Effector memory CD8-positive, alpha-beta T cell (primary cell): ENCODE data around the gene MBD3.

Experiments
- ATAC-seq: fragments of 150-1000 bp; cut with Tn5 transposase; replicated peaks from 2 replicates; pipeline ENCODE4 v1.10.0; 2021; ENCODE audit warnings: mild to moderate bottlenecking, moderate library complexity
- DNase-seq, 3 experiments: peaks; one replicate each; pipeline ENCODE4 v3.0.0; 2021
- H3K27ac Mint-ChIP-seq, 2 donors: one replicate each; pipeline ENCODE4 v1.8.0; 2022; ENCODE audit warnings: mild to moderate bottlenecking in 2 of 2, mixed read lengths in 2 of 2, moderate library complexity in 2 of 2
- H3K27me3 Mint-ChIP-seq, 2 donors: one replicate each; pipeline ENCODE4 v1.8.0; 2022; ENCODE audit warnings: mixed read lengths in 2 of 2
- H3K36me3 Mint-ChIP-seq: one replicate; pipeline ENCODE4 v1.8.0; 2022; ENCODE audit warnings: mild to moderate bottlenecking, moderate library complexity, mixed read lengths; ENCODE audit not compliant: insufficient read depth
- H3K4me1 Mint-ChIP-seq, 2 donors: one replicate each; pipeline ENCODE4 v1.8.0; 2022; ENCODE audit warnings: low read depth in 2 of 2, mixed read lengths in 2 of 2
- H3K4me3 Mint-ChIP-seq, 2 donors: one replicate each; pipeline ENCODE4 v1.8.0; 2022; ENCODE audit warnings: mild to moderate bottlenecking in 2 of 2, mixed read lengths in 2 of 2, moderate library complexity in 2 of 2
- H3K9me3 Mint-ChIP-seq, 2 donors: one replicate each; pipeline ENCODE4 v1.8.0; 2022; ENCODE audit warnings: mixed read lengths in 2 of 2

Gene MBD3

DNA sequence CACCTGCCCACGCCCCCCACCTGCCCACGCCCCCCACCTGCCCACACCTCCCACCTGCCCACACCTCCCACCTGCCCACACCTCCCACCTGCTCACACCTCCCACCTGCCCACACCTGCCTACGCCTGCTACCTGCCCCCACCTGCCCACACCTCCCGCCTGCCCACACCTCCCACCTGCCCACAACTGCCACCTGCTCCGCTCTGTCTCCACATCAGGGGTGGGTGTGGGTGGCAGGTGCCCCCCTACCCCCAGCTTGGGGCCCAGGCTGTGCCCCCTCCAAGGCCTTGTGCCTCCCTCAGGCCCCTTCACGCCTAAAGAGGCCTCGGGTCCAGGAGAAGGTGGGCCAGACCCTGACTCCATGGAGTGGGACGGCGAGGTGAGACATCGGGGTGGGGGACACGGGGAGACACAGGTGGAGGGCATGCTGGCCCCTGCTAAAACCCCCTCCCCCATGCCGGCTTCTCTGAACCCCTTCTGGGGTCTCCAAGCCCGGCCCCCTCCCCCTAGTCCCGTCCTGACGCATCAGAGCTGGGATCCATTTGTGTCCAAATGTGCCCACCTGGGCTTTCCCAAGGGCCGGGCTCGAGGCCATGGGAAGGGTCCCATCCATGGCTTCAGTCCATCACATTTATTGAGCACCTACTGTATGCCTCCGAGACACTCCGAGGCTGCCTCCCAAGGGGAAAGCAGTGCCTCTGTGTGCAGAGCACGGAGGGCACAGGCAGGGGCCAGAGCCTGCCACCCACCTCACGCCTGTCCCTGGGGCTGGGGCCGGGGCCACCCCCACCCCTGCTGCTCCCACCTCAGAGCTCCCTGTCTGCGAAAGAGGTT is 63.9 kb downstream of the MBD3 start:
- Mint-ChIP-seq H3K9me3 (no peaks in the 10 kb centered on the region), H3K27me3 (peaks cover 48 to 75% of the 10 kb centered on the region in 2 donors), H3K36me3 (peaks cover 7% of the 10 kb centered on the region), H3K27ac (no peak overlapping the region), H3K4me3 (no peak overlapping the region), H3K4me1 (peaks cover 5 to 10% of the 10 kb centered on the region in 2 donors)
- DNase-seq (no peak), ATAC-seq (no peak)

DNA sequence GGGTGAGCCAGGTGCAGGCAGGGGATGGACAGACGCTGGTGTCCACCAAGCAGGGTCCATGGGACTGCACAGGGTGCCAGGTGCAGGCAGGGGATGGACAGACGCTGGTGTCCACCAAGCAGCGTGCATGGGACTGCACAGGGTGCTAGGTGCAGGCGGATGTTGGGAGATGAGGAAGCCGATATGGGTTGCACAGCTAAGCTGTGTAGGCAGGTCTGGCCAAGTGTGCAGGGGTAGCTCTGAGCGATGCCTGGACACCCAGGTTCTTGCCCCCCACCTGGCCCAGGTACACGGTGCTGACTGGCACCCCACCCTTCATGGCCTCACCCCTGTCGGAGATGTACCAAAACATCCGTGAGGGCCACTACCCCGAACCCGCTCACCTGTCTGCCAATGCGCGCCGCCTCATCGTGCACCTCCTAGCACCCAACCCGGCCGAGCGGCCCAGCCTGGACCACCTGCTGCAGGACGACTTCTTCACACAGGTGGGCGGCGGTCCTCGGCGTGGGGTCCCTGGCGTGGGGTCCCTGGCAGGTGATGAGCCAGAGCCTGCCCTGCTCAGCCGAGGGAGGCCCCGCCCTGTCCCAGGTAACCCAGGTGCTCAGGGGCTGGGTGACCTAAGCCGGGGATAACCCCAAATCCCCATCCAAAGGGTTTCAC is 64.9 kb downstream of the MBD3 start:
- peaks cover 5 to 10% of the 10 kb centered on the region in 2 donors for H3K4me1 Mint-ChIP-seq
- no peak overlapping the region for H3K4me3 Mint-ChIP-seq
- no peaks in the 10 kb centered on the region for H3K9me3 Mint-ChIP-seq
- peaks cover 43 to 74% of the 10 kb centered on the region in 2 donors for H3K27me3 Mint-ChIP-seq
- DNase-seq (no peak), ATAC-seq (no peak)
- H3K36me3 Mint-ChIP-seq, result peaks cover 7% of the 10 kb centered on the region
- H3K27ac Mint-ChIP-seq, result no peak overlapping the region

DNA sequence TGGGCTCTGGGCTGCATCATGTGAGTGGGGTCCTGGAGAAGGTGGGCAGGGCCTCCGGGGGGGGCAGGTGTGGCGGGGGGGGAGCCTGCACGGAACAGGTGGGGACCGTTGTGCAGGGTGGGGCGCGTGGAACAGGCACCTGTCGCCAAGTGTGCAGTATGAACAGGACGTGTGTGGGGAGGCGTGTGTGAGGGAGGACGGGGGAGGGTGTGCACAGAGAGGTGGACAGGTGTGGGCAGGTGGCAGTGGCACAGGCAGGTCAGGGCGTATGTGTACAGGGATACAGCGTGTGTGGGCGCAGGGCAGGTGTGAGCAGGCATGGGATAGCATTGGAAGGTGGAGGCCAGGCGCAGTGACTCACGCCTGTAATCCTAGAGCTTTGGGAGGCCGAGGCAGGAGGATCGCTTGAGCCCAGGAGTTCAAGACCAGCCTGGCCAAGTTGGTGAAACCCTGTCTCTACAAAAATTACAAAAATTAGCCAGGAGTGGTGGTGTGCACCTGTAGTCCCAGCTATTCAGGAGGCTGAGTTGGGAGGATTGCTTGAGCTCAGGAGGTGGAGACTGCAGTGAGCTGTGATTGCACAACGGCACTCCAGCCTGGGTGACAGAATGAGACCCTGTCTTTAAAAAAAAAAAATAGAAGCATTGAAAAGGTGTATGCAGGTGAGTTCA is 65.6 kb downstream of the MBD3 start:
- peaks cover 43 to 76% of the 10 kb centered on the region in 2 donors for H3K27me3 Mint-ChIP-seq
- H3K4me1 Mint-ChIP-seq, result peaks cover 5 to 10% of the 10 kb centered on the region in 2 donors
- H3K27ac Mint-ChIP-seq, result no peak overlapping the region
- DNase-seq (no peak), ATAC-seq (no peak)
- H3K9me3 Mint-ChIP-seq, result no peaks in the 10 kb centered on the region
- peaks cover 7% of the 10 kb centered on the region for H3K36me3 Mint-ChIP-seq
- no peak overlapping the region for H3K4me3 Mint-ChIP-seq

DNA sequence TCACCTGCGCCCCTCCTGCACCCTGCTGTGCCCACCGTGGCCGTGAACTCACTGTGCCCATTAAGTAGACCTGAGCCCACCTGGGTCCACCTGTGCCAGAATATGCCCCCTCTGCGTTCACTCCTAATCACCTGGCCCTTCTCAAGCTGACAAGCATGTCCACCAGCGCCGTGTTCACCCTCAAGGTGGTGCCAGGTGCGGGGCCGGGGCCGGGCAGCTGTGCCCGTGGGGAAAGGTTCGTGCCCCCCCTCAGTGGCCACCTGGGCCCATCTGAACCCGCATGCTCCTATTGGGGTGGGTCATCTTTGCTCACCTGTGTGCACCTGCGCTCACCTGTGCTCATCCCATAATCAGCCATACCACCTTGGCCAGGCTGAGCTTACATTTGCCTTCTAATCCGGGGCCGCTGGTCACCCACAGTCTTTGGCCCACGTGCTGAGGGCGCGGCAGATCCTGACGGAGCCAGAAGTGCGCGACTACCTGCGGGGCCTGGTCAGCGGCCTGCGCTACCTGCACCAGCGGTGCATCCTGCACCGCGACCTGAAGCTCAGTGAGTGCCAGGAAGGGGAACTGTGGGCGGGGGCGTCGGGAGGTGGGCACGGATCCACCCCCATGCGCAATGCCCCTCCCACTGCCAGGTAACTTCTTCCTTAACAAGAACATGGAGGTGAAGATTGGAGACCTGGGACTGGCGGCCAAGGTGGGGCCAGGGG is 66.4 kb downstream of the MBD3 start:
- Mint-ChIP-seq H3K36me3 (peaks cover 7% of the 10 kb centered on the region), H3K4me1 (peaks cover 5 to 10% of the 10 kb centered on the region in 2 donors), H3K27me3 (peaks cover 35 to 73% of the 10 kb centered on the region in 2 donors), H3K9me3 (no peaks in the 10 kb centered on the region), H3K4me3 (no peak overlapping the region), H3K27ac (no peak overlapping the region)
- ATAC-seq (no peak), DNase-seq (no peak)

DNA sequence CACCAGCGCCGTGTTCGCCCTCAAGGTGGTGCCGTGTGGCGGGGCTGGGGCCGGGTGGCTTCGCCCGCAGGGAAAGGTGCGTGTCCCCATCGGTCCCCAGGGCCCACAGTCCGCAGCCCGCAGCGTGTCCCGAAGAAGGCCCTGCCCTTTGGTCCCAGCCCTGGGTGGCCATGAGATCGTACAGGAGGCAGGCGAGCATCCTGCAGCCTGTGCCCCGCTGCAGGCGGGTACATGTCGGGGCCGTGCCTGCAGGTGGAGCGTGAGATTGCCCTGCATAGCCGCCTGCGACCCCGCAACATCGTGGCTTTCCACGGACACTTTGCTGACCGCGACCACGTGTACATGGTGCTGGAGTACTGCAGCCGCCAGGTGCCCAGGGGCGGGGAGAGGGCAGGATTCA is 67.3 kb downstream of the MBD3 start:
- DNase-seq (no peak), ATAC-seq (no peak)
- Mint-ChIP-seq H3K4me1 (peaks cover 5 to 10% of the 10 kb centered on the region in 2 donors), H3K27me3 (peaks cover 34 to 67% of the 10 kb centered on the region in 2 donors), H3K27ac (no peak overlapping the region), H3K4me3 (no peak overlapping the region), H3K9me3 (no peaks in the 10 kb centered on the region), H3K36me3 (peaks cover 7% of the 10 kb centered on the region)

DNA sequence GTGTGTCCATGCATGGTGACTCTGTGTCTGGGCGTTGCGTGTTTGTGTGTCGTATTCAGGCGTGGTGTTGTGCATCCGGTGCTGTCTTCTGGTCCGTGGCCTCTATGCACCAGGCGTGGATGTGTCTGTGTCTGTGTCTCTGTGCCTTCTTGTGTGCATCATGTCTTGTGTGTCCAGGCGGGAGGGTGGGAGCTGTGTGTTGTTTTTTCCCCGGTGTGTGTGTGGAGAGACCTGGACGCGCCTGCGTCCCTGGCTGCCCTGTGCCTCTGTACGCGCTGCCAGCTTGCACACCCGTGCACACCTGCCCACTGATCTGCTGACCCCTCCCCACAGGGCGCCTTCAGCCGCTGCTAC is 67.7 kb downstream of the MBD3 start:
- peaks cover 30 to 63% of the 10 kb centered on the region in 2 donors for H3K27me3 Mint-ChIP-seq
- no peaks in the 10 kb centered on the region for H3K9me3 Mint-ChIP-seq
- H3K36me3 Mint-ChIP-seq, result peaks cover 5% of the 10 kb centered on the region
- peaks cover 5 to 10% of the 10 kb centered on the region in 2 donors for H3K4me1 Mint-ChIP-seq
- ATAC-seq, result no peak
- H3K4me3 Mint-ChIP-seq, result no peak overlapping the region
- DNase-seq, result no peak
- no peak overlapping the region for H3K27ac Mint-ChIP-seq

DNA sequence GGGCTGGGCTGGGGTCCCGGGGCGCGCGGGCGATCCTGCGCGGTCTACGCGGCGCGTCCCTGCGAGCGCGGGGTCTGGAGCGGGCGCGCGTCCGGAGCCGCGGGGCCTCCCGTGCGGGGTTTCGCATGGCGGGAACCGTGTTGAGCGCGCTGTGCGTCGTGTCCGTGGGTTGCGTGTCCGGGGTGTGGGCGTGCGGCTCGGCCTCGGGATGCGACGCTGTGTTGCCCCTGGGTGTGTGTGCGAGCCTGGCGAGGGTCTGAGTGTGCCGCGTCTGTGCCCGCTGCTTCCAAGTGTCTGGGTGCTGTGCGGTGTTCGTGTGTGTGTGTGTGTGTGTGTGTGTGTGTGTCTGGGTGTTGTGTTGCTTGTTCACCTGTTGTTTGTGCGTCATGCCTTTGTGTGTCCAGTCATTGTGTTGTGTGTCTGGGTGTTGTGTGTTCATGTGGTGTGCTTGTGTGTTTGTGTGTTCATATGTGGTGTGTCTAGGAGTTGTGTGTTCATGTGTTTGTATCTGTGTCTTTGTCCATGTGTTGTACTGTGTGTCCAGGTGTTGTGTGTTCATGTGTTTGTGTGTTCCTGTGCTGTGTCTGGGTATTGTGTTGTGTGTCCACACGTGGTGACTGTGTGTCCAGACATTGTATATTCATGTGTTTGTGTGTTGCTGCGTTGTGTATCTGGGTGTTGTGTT is 68.2 kb downstream of the MBD3 start:
- H3K27ac Mint-ChIP-seq, result no peak overlapping the region
- peaks cover 3% of the 10 kb centered on the region for H3K36me3 Mint-ChIP-seq
- no peaks in the 10 kb centered on the region for H3K9me3 Mint-ChIP-seq
- peaks cover 28 to 58% of the 10 kb centered on the region in 2 donors for H3K27me3 Mint-ChIP-seq
- ATAC-seq, result no peak
- no peak overlapping the region for H3K4me3 Mint-ChIP-seq
- peaks cover 5 to 10% of the 10 kb centered on the region in 2 donors for H3K4me1 Mint-ChIP-seq
- DNase-seq, result no peak
